Measurements from ENCODE around the gene LRRC53.

Gene LRRC53, protein sequence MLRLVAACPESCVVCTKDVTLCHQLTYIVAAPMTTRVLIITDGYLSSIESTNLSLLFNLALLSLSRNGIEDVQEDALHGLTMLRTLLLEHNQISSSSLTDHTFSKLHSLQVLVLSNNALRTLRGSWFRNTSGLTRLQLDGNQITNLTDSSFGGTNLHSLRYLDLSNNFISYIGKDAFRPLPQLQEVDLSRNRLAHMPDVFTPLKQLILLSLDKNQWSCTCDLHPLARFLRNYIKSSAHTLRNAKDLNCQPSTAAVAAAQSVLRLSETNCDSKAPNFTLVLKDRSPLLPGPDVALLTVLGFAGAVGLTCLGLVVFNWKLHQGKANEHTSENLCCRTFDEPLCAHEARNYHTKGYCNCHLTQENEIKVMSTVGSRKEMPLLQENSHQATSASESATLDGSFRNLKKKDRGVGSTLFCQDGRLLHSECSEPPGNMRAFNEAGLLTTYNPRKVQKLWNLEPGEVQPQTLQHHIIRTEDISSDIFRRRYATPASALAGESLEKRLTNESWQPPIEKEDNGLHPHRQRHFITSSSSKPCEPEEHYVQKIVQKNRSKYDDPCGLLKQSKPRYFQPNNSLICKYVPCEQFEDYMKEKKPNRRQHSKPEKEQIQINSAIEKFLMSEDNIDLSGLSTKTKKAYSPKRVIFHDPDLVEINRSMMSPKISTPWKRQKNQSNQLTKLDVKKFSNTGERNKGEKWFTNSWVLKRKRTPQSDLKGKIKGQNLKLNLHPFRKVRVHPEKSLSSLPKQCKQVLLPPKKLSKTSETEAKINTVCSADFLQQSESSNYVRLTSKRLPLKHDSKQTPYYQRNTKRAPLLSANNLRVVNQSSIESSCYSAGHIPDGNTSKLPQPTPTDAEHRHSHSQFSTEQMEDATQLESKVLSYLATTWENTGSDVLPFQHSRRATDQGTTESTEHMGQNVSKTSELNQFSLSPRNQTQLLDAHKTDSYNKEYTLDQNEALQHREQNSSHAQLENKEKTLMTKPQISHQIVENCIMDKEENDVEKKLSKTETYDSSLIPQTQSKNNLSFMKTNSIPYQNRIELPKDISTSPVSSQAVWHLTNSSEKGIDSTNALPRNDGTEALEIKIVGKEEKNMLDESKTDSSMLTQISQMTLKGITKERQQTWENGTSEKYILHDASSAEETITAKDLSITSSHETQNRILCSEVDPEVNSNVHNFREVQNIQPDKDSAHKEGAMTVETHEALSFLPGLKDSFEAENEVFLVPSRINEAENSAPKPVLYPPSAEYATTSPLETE

GRCh38 chr1:74512170-74512915 is at the start of gene LRRC53:
LRRC53 (minus strand) TSS chr1:74512611; CDS start chr1:74483349, 29,262 bp downstream.
- no peak for DNase-seq (ENCODE audit: low read depth, low spot score)

DNA sequence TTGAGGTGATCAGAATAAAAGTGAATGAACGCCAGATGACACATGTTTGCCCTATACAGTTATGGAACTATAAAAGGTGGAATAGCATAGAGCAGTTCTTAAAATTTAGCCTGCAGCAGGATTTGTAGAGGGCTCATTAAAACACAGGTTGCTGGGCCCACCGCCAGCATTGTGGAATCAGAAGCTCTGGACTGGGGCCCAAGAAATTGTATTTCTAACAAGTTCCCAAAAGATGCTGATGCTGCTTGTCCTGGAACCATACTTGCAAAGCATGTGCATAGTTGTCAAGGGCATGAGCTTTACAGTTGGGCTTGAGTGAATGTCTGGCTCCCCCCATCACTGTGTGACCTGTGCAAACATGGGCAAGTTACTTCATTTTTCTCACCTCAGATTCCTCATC is 37.5 kb upstream of the LRRC53 start:
- DNase-seq (ENCODE audit: low read depth, low spot score) = no peak

DNA sequence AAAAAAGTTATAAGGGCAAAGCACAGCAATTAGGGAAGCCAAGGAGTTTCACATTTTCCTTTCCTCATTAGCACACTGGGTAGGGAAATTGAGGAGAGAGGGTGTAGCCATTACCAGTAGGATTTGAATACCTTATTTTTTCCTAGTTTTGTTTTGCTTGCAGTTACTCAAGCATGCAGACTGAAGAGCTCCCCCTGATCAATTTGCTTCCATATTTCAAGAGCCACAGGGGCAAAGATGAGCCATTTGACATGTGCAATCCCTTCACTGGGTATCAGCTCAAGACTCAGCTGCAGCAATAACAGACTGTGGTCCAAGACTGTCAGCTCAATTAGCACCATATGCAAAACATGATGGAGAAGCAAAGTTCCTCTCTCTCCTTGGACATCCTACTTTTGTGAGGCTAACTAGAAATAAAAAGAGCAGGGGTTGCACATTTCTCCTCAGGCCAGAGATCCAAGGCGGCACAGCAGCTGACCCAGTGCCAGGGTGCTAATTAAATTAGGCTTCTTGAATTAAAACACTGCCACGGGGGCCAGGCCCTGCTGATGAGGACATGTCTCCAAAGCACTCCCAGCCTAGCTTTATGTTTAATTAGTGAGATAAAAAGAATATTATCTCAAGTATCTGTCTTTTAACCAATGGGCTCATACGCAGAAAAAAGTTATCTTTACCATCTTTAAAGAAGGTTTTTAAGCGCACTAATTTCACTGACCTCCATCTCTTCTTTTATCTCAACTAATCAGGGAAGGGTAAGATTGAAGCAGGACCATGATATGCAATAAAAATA is 36.7 kb upstream of the LRRC53 start:
- no peak for DNase-seq (ENCODE audit: low read depth, low spot score)

DNA sequence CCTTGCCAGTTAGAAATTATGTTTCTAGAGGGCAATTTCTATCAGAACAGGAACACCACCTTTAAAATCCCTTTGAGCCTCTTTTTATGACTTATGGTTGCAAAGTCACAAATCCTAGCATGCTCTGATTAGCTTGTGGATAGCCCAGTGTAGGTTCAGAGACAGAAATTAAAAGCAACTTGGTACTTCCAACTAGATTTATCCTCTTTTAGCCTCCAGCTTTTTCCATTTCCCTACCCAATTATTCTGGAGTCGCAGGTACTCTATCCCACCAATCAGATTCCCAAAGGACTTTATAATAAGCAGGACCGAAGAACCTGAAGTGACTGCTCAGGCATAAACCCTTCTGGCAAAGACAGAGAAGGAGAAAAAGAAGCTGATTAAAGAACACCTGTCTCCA is 33.4 kb upstream of the LRRC53 start:
- no peak for DNase-seq (ENCODE audit: low read depth, low spot score)

DNA sequence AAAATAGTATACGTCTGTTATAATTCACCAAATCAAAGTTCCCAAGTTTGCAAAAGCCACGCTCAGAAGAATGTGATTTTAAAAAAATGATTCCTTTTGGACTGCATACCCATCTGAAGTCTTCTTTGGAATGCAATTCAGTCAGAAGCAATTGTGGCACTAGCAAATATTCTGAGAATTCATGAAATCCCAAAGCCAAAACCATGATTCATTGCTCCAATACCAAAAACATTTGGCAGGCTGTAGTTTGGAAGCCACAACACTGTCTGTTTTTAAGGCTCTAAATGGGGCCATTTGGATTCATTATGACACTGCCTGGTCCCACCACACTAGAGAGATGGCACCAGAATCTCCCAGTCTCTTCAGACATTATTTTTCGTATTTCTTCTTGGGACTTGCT is 21.8 kb upstream of the LRRC53 start:
- DNase-seq (ENCODE audit: low read depth, low spot score) = no peak

GRCh38 chr1:74531796-74532195 is 19.4 kb upstream of the LRRC53 start:
- no peak for DNase-seq (ENCODE audit: low read depth, low spot score)

DNA sequence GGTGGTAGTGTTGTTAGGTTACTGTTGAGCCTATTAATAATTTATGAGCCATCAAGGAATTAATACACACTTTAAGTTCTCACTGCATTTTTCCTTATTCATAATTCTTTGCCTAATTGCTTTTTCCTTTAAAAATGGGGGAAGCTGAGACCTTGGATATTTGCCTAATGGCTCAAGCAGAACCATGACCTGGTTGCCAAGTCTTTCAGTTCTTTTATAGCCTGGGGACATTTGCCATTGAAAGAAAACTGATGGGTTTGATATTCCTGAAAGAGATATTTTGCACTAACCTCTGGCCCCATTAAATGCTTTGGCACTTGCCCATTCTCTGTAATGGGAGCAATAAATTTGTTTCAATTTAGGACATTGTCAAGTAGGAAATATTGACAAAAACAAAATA is 18.5 kb upstream of the LRRC53 start:
- no peak for DNase-seq (ENCODE audit: low read depth, low spot score)

DNA sequence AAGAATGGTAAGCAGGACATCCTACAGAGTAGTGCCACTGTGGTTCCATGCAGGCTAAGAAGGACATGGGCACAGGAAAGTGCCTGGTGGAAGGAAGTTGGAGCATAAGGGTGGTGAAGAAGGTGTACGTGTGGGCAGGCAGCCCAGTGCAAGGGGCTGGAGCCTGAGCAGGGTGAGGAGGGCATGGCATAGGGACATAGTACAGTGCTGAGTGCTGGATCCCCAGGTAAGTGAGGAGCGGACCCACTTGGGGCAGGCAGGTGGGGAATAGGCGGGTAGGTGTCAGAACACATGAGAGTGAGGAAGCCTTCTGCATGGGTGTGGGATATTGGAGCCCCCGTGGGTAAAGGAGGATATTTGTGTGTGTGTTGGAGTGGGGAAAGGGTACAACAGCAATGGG is 15.7 kb upstream of the LRRC53 start:
- no peak for DNase-seq (ENCODE audit: low read depth, low spot score)

DNA sequence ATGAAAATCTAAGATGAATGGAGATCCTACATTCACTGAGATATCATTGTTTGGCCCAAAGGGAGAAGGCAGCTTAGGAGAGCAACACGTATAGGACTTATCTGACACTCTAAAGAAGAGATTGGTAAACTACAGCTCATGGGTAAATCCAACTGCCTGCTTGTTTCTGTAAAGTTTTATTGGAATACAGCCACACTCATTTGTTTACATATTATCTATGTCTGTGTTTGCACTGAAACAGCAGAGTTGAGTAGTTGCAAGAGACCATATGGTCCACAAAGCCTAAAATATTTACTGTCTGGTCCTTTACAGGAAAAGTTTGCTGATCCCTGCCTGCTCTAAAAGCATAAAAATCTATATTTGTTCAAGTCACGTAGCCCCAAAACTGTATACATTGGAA is 14.3 kb upstream of the LRRC53 start:
- no peak for DNase-seq (ENCODE audit: low read depth, low spot score)

DNA sequence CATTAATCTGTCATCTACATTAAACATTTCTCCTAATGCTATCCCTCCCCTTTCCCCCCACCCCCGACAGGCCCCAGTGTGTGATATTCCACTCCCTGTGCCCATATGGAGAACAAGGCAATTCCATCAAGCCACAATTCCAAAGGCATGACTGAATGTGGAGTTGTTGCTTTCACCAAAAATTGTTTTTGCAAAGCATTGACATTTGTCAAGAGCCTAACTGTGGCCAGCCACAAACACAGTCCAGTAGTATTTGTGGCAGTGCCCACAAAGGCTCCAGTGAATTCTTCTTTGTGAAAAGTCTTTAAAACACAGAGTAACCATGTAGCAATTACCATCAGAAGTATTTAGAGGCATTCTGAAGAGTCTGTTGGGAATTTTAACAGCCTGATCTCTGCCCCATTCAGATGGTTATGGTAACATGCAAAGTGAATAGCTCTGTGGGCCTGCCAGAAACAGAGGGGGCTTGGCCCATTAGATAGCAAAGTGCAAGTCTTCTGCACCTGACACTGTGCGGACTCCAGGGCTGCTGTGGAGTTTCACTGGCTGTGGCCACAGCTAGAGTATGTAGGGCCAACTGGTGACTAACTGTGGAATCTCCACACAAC is 11.6 kb upstream of the LRRC53 start:
- no peak for DNase-seq (ENCODE audit: low read depth, low spot score)

GRCh38 chr1:74522148-74522547 is 9.7 kb upstream of the LRRC53 start:
- no peak for DNase-seq (ENCODE audit: low read depth, low spot score)

GRCh38 chr1:74517599-74518051 is 5.2 kb upstream of the LRRC53 start:
- no peak for DNase-seq (ENCODE audit: low read depth, low spot score)

DNA sequence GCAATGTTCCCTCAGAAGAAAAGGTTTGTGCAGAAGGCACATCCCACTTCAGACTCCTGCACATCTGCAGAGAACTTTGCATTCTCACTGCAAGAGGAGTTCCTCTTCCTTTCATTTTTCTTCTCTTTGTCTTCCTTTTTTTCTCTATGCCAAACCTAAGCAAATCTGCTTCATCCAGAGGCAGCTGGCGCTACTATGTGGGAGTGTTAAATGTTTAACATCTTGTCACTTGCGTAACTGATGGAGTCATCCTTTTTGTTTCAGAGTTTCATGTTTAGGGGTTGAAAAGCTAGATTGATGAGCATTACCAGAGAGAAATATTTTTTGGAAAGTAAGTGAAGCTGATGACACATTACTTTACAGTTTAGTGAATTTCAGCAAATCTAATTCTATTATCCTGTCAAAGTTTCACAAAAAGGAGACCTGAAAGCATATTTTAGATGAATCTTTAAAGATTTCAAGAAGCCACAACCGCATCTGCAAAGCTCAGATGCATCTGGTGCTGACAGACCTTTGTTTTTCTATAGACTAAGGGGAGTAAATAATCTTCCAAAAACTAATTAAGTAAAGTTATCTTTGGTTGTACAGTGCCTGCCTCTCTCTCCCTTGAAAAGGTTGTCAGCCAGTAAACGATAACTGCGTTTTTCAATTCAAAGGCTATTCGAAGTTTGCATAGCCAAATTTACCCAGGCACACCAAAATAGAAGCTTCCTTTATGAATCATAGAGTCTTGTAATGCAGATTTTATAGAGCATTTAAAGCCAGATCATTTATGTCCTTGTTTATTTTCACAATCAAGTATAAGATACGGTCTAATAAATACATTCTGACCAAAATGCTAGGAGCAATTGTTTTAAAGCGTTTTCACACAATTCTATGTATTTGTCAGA is 1.2 kb upstream of the LRRC53 start:
- no peak for DNase-seq (ENCODE audit: low read depth, low spot score)

- no peak for DNase-seq (ENCODE audit: low read depth, low spot score)
Measured at GRCh38 chr1:74508449-74508848, 4.0 kb downstream of the LRRC53 start.

DNA sequence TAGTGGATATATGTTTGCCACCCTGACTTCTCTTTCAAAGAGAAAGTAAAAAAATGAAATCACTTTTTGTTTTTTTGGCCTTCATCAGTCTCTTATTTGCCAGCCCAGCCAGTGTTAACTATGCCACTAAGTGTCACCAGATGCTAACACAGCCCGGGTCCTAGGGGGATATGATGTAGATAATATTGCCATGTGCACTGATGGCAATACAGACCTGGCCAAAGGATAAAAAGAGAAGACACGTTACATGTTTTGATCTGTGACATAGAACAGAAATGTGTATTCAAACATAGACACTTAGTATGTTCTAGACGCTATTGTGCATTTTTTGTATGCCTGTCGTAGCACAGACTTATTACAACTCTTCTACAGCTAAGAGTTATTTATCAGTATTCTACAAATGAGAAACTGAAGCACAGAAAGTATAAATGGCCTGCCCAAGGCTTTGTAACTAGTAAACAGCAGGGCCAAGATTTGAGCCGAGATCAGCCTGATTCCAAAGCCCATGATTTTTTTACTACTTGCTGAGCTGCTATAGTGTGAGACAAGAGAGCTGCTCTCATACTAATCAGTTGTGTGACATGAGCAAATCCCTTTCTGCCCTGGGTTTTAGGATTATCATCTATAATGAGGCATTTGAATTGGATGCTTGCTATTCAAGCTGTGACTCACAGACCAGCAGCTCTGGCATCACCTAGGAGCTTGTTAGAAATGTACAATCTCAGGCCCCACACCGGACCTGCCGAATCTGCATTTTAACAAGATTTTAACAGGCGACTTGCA is 6.3 kb downstream of the LRRC53 start:
- no peak for DNase-seq (ENCODE audit: low read depth, low spot score)

GRCh38 chr1:74504933-74505512 is 7.4 kb downstream of the LRRC53 start:
- no peak for DNase-seq (ENCODE audit: low read depth, low spot score)

- no peak for DNase-seq (ENCODE audit: low read depth, low spot score)
Measured at GRCh38 chr1:74504125-74504932, 8.1 kb downstream of the LRRC53 start.
